ENCODE data around the gene IRF9.

The IRF9 gene

DNA sequence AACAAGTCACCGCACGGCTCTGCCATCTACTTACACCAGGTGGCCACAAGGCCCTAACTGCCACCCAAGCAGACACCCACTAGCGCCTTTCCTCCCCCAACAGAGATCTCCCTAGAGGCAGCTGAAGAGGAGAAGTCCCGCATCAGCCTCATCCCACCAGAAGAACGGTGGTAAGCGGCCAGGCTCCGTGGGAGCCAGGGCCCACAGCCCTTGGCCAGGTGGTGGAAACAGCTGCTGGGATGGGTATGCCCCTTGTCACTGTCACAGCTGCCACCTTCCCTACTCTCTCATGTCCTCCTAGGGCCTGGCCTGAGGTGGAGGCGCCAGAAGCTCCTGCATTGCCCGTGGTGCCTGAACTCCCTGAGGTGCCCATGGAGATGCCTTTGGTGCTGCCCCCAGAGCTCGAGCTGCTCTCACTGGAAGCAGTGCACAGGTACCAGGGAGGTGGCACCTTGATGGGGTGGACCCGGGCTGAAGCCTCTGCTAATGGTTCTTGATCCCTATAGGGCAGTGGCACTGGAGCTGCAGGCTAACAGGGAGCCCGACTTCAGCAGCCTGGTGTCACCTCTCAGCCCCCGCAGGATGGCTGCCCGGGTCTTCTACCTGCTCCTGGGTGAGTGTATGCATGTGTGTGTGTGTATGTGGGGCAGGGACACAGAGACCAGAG, 18.4 kb downstream of the IRF9 start:
- no peak for DNase-seq

DNA sequence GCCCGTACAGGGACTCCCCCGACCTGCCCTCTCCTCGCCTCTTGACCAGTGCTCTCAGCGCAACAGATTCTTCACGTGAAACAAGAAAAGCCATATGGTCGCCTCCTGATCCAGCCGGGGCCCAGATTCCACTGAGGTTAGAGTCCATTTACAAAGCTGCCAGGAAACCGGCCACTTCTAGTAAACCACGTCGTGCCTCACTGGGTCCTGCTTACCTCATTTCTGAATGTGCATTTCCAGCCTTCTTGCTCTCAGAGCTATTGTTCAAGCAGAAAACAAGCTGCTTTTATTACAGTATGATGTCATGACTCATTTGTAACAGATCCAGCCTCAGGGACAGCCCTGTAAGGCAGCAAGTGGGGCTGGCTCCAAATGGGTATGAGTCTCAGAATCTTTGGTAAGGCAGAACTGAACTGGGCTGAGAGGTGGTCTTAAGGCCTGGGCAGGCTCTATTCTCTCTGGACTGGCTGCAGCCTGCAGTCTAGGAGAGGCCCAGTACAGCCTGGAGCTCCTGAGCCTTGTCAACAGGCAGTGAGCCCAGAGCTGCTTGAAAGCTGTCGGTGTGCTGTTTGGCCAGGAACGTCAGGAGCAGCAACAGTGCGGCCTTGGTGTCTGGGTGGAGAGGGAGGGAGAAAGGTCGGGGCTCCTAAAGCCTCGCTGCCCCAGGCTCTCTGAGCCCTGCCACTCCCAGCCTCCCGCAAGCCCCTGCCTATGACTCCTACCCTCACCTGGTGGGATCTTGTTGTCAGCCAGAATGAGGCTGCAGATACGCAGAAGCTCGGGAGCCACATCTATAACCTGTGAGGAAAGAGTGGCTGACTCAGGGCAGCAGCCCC, 19.1 kb downstream of the IRF9 start:
- DNase-seq: no peak

DNA sequence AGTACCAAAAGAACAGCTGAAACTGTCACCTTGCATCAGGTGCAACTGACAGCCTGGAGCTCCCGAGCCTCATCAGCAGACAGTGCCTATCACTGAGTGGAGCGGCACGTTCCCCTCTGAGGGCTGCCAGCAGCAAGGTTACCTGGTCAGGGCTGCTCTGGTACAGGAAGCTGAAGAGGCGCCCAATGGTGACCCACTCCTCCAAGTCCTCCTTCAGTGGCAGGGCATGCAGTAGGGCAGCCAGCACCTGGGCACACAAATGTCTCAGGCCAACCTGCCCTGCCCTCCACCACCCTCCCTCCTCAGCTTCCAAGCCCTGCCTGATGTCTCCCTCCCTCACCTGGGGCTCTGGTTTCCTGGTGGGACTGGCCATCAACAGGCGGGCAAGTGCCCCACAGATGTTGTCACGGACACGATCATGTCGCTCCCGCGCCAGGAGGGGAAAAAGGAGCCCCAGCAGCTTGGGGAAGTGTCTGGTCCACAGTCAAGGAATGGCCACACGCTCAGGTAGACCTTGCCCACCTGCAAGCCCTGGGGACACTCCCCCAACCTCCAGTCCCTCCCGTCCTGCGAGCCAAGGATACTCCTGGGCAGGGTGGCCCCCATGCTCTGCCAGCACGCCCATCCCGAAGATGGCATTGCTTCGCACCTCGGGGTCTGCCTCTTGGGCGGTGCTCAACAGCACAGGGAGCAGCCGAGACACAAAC, 20.5 kb downstream of the IRF9 start:
- no peak for DNase-seq

DNA sequence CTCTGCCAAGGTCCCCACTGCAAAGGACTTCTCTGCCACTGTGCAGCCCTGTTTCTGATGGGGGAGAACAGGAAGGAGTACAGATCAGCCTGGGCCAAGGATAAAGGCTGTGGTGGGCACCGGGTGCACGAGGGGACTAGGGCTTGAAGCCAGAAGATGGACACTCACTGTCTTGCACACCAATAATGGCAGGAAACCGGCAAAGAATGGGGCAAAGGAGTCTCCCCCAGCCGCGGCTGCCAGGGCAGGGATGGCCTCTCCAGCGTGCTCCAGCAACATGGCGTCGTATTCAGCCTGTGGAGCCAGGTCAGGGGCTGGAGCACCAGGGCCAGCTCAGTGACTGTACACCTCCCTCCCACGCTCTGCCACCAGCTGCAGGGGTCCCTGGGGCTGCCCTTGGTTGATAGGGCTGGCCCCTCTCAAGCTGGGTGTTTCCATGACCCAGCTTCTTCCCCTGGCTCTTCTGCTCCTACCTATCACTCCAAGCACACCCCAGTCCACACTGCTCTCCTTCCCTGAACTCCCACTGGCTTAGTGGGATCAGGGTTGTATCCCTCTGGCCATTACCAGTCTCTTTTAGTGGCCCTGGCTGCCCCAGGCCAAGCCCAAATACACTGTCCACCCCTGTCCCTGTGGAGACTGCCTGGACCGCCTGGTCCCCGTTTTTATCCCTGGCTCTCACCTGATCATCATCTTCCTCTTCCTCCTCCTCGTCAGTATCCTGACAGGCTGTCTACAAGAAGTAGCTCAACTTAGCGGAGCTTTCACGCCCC, 21.2 kb downstream of the IRF9 start:
- DNase-seq: no peak

DNA sequence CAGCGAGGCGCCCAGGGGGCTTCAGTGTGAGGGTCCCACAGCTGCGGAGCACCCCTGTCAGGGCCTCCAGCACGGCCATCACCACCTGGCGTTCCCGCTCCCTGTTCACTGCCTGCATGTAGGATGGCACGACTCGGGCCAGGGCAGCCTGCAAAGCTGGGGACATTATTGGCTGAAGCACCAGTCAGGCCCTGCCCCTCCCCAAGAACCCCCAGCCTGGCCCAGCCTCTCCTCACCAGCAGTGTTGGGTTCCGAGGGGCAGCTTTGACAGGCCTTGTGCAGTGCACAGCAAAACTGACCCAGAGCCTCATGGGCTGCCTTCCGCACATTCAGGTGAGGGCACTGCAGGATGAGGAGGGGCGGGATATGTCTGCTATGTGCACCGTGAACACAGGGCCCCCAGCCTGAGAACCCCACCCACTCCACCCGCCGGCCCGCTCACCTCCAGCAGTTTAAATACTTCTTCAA, 22.0 kb downstream of the IRF9 start:
- no peak for DNase-seq

DNA sequence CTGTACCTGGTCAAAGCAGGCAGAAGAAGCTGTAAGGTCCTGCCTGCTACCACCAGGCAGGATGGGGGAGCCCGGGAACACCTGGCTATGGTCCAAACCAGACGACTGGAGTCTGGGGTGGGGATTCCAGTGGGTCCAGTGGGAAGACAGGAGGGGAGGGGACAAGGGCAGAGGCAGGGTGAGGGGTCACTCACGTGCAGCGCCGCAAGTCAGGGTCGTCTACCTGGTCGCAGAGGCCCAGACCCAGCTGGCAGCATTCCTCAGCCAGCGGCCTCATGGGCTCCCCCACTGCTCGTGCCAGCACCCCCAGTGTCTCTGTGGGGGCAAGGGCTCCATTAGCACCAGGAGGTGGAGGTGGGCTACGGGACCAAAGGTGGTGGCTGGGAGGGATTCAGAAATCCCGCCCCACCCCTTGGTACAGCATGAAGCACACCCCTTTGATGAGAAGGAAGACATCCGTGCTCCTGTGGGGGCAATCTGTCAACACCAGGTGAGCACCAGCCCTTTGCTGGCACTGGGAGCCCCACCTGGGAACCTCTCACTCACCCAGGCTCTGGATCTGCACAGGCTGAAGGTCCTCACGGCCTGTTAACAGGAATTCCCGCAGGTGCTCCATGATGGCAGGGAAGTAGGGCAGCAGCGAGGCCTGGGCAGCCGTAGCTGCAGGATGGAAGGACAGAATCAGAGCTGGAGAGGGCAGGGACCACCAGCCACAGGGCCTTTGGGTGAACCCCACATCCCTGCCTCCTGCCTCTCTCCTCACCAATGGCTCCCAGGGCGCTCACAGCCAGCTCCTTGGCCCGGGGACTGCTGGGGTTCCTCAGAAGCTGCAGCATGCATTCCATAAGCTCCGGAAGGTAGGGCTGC, 23.3 kb downstream of the IRF9 start:
- no peak for DNase-seq

DNA sequence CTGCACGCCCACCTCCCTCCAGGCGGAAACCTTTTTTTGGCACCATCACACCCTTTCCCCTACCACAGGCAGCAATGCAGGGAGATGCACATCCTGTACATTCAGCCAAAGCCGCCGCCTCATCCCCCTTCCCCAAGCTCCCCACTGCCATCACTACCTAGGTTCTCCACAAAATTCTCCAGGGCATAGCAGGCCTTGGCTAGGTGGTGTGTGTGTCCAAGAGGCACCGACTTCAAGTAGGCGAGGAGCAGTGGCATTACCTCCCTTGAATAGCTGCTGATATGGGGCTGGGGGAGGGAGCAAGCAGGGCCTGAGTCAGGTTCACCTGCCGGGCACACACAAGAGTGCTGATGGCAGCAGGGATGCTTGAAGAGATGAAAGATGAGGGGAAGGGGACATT, 24.0 kb downstream of the IRF9 start:
- DNase-seq: no peak

DNA sequence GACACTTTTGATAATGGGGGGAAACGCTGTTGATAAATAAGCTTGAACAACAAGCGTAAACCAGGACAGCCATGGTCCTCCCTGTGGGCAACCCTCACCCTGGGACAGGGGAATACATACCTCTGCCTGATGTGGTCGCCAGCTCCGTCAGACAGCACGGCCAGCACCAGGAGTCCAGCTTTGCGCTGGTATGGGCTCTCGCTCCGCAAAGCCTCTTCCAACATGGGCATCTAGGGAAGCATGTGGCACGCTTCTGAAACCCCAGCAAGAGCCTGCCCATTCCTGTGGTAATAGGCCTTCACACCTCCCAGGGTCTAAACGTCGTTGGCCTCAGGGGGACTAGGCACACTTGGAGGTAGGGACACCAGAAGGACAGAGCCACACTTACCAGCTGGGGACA, 24.7 kb downstream of the IRF9 start:
- no peak for DNase-seq

DNA sequence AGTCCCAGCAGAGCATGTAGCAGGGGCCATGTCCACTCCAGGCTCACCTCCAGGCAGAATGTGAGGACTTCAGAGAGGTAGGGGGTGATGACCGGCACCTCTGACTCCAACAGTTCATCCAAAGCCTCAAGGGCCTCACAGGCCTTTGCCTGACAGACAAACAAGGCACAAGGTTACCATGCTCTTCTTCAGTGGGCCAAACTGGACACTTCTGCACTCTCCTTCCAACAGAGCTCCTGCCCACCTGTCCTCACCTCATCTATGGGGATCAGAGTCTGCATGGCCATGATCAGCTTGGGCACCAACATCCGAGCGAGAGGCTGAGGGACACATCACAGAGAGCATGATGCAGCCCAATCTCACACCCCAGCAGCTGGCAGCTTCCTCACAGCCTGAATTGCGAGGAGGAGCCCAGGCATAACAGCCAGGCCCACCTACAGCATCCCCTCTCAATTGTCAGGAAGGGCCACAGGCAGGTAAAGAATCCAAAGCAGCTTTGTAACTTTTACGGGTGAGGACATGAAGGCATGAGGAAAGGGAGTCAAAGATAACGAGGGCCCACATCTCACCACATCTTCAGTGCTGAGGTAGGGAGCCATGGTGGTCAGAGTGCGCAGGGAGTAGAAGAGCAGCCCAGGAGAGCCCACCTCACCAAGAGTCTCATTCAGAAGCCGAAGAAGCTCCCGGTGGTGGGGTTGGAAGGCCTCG, 25.9 kb downstream of the IRF9 start:
- DNase-seq: no peak

DNA sequence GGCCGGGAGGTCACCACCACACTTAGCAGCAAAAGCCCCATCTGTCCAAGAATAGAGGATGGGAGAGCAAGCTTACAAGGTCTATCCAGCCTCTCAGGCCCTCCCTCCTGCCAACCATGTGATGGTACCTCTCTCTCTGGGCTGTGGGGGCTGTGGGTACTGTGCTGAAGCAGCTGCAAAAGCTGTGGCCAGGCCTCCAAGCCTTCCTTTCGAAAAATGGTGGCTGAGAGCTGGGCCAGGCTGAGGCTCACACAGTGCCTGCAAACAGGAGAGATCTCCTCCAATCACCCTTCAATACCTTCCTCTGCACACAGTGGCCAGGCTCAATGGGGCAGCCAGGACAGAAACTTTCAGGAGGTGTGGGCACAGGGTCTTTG, 26.5 kb downstream of the IRF9 start:
- DNase-seq: no peak

DNA sequence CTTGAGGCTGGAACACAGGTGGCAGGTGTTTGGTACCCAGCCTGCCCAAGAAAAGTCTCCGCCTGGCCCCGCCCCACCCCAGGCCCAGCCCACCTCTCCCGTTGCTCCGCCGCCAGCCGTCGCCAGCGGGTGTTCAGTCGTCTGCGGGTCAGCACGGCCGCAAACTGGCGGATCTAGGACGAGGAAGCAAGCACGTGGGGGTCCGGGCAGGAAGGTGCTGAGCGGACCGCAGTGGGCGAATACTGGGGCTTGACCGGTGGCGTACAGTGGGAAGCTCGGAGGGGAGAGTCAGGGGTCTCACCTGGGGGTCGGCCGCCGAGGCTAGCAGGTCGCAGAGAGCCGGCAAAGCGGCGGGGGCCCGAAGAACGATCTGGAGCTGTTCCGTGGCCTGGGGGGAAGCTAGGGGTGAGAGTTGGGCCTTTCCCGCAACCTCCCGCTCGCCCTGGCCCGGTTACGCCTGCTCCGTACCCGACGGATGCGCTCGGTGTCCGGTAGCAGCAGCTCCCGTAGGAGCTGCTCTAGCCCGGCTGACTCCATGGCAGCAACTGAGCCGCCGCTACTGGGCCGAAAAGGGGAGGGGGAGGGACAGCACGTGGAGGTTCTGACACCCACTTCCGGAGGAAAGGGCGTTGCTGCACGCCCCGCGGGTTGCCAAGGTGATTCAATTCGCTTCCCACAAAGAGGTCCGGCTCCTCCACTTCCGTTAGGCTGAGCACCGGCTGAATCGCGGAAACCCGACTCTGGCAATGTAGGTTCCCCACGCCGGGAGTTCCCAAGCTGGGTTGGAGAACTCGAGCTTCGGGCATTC, 27.4 kb downstream of the IRF9 start, which contains the start of gene IPO4:
TSS of gene IPO4 (minus strand) at position 566 of the 808 bp plus-strand sequence. CDS start at position 537, 29 bp downstream.
- peak; percentile 83 to 90 (median 88) for DNase-seq

DNA sequence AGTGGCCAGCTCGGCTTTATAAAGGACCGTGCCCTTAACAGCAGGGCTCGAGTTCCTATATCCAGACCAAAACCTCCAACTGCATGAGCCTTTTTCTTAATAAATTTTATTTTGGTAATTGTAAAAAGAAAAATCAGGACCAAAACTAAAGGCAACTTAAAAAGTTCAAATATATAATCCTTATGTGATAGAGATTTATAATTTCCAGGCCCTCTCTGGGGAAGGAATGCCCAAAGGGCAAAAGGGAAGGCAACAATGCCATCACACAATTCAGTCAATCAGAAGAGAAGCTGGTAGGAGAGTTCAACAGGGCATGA, 28.0 kb downstream of the IRF9 start:
- DNase-seq: no peak

DNA sequence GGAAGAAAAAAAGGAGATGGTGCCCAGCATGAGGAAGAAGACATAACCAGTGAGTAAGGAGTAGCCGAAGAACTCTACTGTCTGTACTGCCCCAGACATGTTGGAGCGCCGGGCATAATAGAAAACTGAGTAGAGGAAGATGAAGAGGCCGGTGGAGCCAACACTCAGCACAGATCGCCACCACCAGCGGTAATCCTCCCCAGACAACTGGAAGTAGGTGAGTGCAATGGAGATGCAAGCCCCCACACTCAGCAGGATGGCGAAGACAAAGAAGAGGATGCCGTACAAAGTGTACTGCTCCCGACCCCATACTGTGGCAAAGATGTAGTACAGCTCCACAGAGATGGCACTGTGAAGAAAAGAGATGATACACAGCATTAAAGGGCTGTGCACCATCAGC, 28.4 kb downstream of the IRF9 start:
- DNase-seq: no peak

DNA sequence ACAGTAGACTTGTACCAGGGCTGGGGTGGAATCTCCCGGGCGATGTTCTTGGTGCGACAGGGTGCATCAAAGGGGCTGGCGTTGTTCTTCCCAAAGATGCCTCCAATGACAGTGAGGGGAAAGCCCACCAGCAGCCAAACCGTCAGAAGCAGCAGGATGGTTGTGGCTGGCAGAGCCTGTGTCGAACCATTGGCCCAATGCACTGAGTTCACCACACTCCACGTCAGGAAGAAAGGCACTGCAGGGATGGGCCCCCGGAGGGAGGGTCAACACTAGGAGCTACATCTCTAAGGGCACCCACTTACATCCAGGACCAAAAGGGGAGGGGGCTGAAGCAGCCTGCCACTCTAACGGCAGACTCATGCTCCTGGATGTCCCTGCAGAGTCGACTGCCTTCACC, 29.4 kb downstream of the IRF9 start:
- DNase-seq: no peak

DNA sequence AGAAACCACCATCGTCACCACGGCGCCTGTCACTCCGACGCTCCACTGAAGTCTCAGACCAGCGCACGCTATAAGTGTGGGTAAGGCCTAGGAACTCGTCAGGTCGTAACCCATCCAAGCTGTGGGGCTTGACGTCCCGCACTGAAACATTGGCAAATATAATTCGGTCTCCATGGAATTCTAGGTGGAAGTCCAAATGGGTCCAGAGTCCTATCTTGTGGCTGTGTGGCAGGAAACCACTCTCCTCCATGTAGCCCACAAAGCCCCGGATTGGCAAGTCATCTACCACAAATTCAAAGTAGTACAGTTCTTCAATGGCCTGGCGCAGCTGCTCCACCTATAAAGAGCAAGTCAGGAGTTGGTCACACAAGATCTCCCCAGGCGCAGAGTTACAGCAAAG, 31.9 kb downstream of the IRF9 start:
- no peak for DNase-seq

DNA sequence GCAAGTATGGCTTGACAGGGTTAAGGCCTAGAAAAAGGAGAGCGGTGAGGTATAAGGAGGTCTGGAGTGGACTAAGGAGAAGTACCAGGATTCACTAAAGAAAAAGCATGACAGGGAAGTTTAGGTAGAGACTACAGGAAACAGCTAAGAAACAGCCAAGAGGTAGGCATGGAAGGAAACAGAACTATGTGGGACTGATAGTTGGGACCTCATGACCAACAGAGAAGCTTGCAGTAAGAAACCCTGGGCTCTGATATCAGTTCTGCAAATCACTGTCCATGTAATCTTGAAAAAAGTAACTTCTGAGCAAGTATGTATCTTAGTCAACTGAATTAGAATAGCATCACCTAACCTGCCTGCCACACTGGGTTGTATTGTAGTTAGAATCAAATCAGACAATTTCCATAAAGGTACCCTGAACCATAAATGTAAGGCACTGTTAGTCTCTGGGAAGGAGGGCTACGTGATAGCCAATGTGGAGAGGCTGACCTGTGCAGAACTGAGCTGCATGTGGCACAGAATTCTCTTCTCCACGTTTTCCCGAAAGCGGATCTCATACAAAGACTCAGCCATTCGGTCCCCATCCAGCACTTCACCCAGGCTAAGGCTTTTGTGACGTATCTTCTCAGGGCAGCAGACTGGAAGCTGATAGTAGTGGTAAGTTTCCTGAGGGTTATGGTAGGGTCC, 33.3 kb downstream of the IRF9 start:
- no peak for DNase-seq

DNA sequence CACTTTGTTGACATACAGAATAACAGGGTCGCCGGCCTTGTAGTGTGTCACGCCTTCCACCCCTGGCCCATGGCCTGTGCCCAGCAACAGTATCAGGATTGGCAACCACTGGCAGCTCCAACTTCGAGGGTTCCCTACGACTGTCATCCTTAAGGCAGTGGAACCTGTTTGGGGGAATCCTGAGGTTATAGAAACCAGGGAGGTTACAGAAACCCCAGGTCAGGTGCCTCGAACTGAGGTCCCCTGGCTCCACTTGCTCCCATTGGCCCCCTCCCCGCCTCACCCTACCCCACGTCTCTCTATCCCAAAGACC, 33.8 kb downstream of the IRF9 start:
- no peak for DNase-seq

DNA sequence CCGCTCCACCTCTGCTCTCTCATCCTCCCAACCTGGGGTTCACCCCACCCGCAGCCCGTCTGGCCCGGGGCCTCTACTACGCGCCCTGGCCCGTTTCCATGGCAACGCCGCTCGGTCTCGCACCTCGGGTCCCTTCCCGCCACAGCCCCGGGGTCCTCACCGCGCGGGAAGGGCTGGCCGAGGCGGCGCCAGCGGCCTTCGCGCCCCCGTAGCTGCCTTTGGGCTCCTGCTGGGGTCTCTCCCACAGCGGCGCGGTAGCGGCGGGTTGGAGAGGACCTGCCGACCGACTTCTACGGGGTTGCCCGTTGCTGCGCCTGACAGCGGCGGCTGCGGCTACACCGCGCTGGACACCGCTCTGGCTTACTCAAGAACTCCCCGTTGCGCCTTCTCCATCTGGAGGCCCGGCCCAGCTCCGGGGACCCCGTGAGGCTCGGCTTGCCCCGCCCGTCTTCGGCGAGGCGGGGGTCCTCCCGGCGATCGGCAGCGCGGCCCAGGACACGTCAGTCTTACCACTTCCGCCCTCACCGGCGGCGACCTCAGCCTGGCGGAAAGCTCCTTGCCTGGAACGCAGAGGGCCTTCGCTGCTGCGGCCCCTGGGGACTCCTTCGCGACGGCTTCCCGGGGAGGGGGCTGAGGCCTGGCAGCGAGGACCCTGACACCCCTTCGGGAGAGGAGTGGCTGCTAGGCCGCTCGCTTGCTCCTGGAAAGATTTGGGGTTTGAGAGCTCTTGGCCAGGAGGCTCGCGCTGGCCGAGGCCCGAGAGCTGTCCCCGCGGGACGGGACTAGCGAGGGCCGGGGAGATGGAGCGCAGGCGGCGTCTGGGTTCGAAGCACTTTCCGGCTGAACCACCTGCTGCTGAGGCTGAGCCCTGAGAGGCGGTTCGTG, 34.4 kb downstream of the IRF9 start, which contains the start of gene TM9SF1:
TSS of gene TM9SF1 (minus strand) at position 256 of the 885 bp plus-strand sequence. CDS start 422 bp downstream, outside the sequence.
- peak; percentile 73 to 84 (median 80) for DNase-seq

Data from activated naive CD4-positive, alpha-beta T cell (primary cell).